ENCODE results near the gene MPC2.

- no peak for TF ChIP-seq CTCF (conservative IDR thresholded peaks at IDR 0.05)
- no peak for TF ChIP-seq ZFX (IDR thresholded peaks at IDR 0.05)
These were observed 37.8 kb upstream of the MPC2 start for GRCh38 chr1:167974698-167975097.

Measured in C4-2B (cell line).